Activated T-helper 9 cell treated with anti-CD3 and anti-CD28 coated beads, Interleukin-2, amount 50 U/mL, for 16 hours (primary cell): ENCODE results near the gene IFRD2.
A peak's percentile ranks its signal among the peaks of the same experiment; 100 is the strongest.
"Not testable (repeated sequence)": the region's sequence is repeated elsewhere in the genome, so short reads cannot be mapped to it uniquely, and the experiment has no call there.

Source experiments
- DNase-seq: peaks from one replicate; pipeline ENCODE4 v3.0.0-alpha.2; 2020; ENCODE audit warnings: low read depth

Gene IFRD2

GRCh38 chr3:50324351-50325112 is 32.3 kb upstream of the IFRD2 start:
- DNase-seq, result peak; percentile 40

- no peak for DNase-seq
These were observed 31.5 kb upstream of the IFRD2 start for GRCh38 chr3:50323614-50324199.

- DNase-seq, result no peak
These were observed 30.9 kb upstream of the IFRD2 start for GRCh38 chr3:50323092-50323600.

DNA sequence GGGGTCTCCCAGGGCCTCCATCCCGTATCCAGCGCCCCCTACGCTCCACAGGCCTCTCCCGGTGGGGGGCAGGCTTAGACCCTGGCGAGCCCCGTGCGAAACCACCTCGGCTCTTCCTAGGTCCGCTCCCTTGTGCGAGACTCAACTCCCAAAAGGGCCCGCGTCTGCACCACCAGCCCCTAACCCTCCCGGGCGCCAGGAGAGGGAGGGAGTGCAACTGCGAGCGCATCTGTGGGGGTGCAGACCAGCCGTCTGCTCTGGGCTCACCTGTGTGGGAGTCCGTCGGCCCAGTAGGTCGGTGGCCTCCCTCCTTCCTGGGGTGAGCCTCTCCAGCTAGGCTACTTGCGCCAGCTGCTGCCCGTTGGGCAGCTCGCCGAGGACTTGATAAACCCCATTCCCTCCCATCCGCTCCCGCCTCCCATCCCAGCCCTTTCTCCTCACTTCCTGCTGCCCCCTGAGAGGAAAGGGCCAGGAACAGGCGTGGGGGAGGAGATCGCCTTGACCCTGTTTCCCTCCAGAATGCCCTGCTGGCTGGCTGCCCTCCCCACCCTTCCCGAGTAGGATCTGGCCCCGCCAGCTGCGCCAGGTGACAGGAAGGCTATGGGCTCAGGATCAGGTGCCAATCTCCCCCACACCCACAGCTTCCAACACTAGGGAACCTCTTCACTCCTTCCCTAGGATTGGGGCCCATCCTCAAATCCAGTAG is 30.3 kb upstream of the IFRD2 start, which contains the start of gene HYAL2:
Gene HYAL2 (minus strand): TSS at position 360 of the 706 bp plus-strand sequence. CDS start 2,256 bp downstream, outside the sequence.
- no peak for DNase-seq

GRCh38 chr3:50322115-50322385 is 29.8 kb upstream of the IFRD2 start:
- DNase-seq, result no peak

DNA sequence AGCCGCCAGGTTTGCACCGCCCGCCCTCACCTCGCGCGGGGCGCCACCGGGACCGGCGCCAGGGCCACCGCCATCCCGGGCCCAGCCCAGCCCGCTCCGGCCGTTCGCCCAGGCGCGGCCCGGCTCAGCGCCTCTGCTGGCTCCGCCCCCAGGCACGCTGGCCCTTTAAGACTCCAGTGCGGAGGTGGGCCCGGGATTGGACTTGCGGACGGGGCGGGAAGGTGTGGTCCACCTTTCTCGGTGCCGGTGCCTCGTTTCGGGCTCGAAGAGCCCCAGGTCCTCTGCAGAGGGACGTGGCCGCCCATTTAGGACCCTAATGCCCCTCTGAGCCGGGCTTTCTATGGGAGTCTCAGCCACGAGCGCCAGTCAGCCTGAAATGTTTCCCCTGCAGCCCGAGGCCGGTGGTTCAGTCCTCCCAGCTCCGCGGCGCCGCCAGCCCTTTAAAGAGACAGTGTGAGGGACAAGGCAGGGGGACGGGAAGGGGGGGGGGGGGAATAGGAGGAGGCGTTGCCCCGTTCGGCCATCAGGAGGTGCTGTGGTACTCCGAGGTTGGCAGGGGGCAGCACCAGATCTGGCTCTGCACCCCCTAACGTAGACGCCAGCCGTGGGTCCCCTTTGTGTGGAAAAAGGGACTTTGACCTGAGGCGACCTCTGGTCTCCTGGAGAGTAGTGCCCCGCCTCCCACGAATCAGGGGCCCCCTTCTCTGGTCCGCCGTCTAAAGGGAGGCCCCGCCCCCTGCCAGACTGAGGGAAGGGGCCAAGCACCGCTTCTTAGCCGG is 29.3 kb upstream of the IFRD2 start:
- DNase-seq, result peak; percentile 75

GRCh38 chr3:50320853-50321335 is 28.7 kb upstream of the IFRD2 start:
- peak; percentile 51 for DNase-seq

DNA sequence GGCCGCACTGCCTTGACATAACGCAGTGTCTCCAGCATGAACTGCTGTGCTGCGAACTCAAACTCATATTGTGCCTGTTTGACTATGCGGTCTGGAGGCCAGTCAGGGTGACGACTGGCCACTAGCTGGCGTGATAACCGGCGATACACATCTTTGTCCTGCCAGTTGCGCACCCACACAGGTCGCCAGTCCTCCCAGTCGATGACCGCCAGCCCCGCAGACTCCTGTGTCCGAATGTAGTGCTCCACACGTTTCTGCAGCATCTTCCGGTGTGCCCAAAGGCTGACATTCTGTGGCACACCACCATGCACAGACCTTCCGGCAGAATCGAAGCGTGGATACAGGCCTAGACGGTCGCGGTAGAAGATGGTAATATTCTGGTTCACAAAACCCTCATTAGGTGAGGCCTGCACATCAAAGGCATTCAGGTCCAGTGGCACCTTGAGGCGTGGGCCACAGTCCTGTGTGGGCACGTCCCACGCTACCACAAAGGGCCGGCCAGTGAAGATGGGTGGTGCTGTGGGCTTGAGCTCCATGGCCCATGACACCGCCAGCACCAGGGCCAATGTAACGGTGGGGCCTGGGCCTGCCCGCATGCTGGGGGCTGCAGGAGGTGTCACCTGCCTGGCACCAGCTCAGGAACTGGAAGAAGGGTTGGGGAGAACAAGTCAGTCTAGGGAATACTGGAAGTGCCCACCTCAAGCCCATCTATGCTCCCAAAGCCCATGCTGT is 27.8 kb upstream of the IFRD2 start:
- no peak for DNase-seq

DNA sequence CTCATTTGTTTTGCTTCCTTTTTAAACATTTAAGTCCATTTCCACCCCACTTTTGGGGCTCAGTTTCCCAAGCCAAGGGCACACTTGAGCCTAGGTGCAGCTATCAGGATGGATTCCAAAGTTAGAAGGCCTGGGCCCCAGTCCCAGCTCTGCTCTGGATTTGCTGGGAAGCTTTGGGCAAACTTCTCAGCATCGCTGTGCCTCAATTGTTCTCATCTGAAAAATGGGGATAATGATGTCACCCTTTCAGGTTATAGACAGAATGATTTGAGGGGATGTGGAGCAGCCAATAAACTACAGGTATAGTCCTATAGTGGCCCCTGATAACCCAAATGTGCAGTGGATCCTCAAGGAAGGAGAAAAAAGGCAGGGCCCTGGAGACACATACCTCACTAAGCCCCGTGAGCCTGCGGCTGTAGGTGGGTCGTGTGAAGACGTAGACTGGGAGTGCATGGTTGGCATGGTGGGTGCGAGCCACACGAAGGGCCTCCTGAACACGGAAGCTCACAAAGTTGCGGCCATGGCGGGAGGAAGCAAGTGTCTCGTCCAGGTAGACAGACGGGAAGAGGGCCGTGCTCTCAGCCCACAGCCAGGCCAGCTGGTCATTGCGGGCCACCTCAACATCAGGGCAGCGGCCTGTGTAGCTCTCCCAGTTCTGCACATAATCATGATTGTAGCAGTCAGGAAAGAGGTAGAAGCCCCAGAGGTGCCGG is 27.1 kb upstream of the IFRD2 start:
- no peak for DNase-seq

DNA sequence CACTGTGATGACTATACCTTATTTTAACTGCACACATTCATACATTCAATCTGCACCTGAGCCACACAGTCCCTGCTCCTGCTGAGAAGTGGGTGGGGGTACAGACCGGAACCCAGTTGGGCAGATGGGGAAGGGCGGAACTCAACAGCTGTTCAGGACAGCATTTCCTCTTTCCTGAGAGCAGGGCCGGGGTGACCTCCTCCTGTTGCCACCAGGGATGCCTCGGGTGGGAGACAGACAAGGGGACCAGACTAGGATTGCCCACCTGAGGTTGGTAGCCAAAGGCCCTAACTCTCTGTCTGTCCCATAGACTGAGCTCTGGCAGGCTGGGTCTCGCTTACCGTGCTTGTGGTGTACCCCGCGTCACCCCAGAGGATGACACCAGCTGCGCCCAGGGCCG is 26.4 kb upstream of the IFRD2 start:
- DNase-seq, result no peak

GRCh38 chr3:50318163-50318562 is 25.9 kb upstream of the IFRD2 start:
- DNase-seq, result no peak

- DNase-seq, result no peak
These were observed 25.1 kb upstream of the IFRD2 start for GRCh38 chr3:50317300-50317699.

DNA sequence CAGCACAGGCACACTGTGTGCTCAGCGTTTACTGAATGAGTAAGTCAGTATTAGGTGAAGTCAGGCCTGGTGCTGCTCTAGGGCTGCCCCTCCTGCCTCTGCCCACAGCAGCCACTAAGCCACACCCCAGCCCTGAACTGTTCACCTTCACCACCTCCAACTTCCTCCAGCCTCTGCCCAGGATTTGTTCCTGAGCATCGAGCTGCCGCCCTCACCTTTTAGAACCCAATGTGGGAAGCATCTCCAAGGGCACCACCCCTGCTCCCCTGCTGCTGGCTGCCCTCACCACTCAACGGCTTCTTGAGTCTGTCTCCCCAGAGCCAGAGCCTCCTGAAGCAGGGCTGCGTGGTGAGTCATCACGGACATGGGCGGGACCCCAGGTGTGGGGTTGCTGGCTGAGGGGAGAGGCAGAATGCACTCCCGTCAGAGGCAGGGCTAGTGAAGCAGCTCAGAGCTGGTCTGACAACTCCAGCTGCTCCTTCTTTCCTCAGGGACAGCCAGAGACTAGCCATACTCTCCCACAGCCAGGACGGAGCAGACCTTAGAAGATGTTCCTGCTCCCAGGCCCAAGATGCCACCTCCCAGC is 24.5 kb upstream of the IFRD2 start:
- DNase-seq, result peak; percentile 65

- DNase-seq, result no peak
These were observed 22.6 kb upstream of the IFRD2 start for GRCh38 chr3:50314816-50315215.

DNA sequence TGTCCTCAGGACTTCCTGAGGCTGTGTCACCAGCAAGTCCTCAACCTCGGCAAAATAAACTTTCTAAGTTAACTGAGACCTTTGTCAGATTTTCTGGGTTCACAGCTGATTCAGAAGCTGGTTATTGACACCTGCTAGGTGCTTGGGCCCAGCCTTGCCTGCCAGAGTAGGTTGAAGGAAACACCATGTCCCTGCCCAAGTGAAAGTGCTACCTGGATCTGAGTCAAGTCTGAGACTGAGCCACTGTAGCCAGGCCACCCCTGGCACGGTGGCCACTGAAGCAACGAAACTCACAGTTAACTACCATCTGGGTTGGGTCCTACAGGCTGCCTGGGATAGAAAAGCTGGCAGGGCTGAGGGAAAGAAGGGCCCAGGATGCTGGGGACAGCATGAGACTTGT is 22.1 kb upstream of the IFRD2 start:
- no peak for DNase-seq

DNA sequence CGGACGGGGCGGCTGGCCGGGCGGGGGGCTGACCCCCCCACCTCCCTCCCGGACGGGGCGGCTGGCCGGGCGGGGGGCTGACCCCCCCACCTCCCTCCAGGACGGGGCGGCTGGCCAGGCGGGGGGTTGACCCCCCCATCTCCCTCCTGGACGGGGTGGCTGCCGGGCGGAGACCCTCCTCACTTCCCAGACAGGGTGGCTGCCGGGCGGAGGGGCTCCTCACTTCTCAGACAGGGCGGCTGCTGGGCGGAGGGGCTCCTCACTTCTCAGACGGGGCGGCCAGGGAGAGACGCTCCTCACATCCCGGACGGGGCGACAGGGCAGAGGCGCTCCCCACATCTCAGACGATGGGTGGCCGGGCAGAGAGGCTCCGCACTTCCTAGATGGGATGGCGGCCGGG is 19.8 kb upstream of the IFRD2 start:
- not testable (repeated sequence) for DNase-seq

DNA sequence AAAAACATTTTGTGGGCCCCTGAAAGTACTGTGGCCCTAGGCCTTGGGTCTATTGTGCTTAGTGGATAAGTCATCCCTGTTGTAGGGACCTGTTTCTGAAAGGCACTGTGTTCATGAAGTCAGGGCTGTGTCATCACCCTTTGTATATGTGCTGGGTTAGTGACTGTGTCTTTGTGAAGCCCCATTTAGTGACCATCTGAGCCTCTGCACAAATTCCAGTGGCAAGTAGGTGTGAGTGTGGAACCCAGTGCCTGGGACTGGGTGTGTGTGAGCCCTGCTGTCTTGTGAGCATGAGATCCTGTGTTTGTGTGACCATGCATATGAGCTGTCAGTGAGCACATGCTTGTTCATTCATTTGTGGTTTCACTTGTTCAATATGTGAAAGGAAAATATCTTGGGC is 12.4 kb upstream of the IFRD2 start:
- no peak for DNase-seq

DNA sequence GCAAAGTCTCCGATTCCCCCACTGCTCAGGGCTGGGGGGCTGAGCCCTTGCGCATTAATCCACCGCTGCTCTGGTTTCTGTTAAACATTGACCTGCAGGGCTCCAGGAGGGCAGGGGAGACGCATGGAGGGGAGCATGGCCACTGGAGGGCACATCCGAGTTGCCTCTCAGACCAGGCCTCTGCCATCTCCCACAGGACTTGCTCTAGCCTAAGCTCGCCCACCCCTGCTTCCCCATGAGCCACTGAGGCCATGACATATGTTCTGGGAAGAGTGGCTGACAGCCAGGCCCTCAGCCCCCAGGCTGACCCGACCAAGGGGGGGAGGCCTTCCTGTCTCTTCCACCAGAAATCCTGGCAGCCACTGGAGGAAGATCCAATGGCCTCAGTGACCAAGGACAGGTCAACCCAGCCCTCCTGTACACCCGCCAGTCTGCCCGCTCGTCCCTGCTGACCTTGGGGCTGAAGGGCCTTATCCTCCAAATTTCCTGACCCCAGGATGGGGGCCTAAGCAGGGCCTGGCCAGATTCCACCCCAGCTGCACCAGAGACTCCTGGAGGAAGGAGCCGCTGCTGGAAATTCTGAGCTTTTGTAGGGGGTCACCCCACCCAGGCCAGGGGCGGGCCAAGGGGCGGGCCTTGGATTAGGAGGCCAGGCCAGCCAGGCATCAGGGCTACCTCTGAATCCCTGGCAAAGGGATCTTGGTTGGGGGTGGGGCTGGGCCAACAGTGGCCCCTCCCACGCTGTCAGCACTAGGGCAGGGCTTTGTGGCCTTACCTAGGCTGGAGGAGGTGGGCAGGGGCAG is 11.0 kb upstream of the IFRD2 start, which contains the start of gene HYAL1:
Gene HYAL1 (minus strand): TSS at position 562 of the 803 bp plus-strand sequence. CDS start 618 bp downstream, outside the sequence.
- DNase-seq, result no peak
